ENCODE data around the gene NACC2.

- TF ChIP-seq CTCF (IDR thresholded peaks at IDR 0.05) = no peak
- TF ChIP-seq EZH2 (IDR thresholded peaks at IDR 0.05; ENCODE audit: borderline replicate concordance, insufficient read depth, low read depth, low read length, poor library complexity, severe bottlenecking) = no peak
Observed at GRCh38 chr9:135983208-135984071, 111.6 kb downstream of the NACC2 start.
